Progenitor cell of endocrine pancreas (in vitro differentiated cells): ENCODE measurements around the gene JMJD1C. TPM values are rescaled to one million over a fixed set of nuclear protein-coding genes. Genes with fewer than 3 reads are reported as not detected.

Experiments used
- DNase-seq: peaks from one replicate; pipeline ENCODE4 v3.0.0; 2021; ENCODE audit warnings: low spot score; ENCODE audit not compliant: unreplicated experiment
- H3K27ac Mint-ChIP-seq: 2 replicates; pipeline ENCODE4 v1.8.0; 2021; ENCODE audit warnings: mild to moderate bottlenecking, moderate library complexity, mixed read lengths
- H3K27me3 Mint-ChIP-seq: 2 replicates; pipeline ENCODE4 v1.8.0; 2021; ENCODE audit warnings: mixed read lengths
- H3K36me3 Mint-ChIP-seq: 2 replicates; pipeline ENCODE4 v1.8.0; 2022; ENCODE audit warnings: mixed read lengths; ENCODE audit not compliant: insufficient read depth
- H3K4me1 Mint-ChIP-seq: 2 replicates; pipeline ENCODE4 v1.8.0; 2021; ENCODE audit warnings: low read depth, mixed read lengths
- H3K4me3 Mint-ChIP-seq: 2 replicates; pipeline ENCODE4 v1.8.0; 2021; ENCODE audit warnings: low read depth, mild to moderate bottlenecking, moderate library complexity, mixed read lengths
- H3K9me3 Mint-ChIP-seq: 2 replicates; pipeline ENCODE4 v1.8.0; 2021; ENCODE audit warnings: low read depth, mixed read lengths
- CTCF ChIP-seq: fragments of 200-600 bp; sonication (generic); IDR thresholded peaks from one replicate; pipeline ENCODE4 v1.5.0; 2021; ENCODE audit warnings: antibody characterized with exemption, mild to moderate bottlenecking; ENCODE audit not compliant: unreplicated experiment
- total RNA-seq: library from RNA; stranded (reverse); gene quantifications from 2 replicates; pipeline ENCODE4 v1.2.1, GENCODE V29; 2021

JMJD1C gene
- total RNA-seq, 1 donor from 2014 or later = 117 TPM

- H3K36me3 Mint-ChIP-seq = peaks cover 28% of the 10 kb centered on the region
- no peak for TF ChIP-seq CTCF
- DNase-seq = no peak
- no peaks in the 10 kb centered on the region for H3K27me3 Mint-ChIP-seq
- H3K4me1 Mint-ChIP-seq = peaks cover 4% of the 10 kb centered on the region
- H3K27ac Mint-ChIP-seq = no peak overlapping the region
- no peak overlapping the region for H3K4me3 Mint-ChIP-seq
- H3K9me3 Mint-ChIP-seq = peaks cover 10% of the 10 kb centered on the region
Observed at GRCh38 chr10:63246356-63246755, 219.4 kb downstream of the JMJD1C start.

GRCh38 chr10:63241841-63242281 lies 223.9 kb downstream of the JMJD1C start:
- peak overlapping the region; percentile 34 for H3K27ac Mint-ChIP-seq
- H3K4me1 Mint-ChIP-seq = peaks cover 10% of the 10 kb centered on the region
- TF ChIP-seq CTCF = no peak
- DNase-seq = no peak
- H3K36me3 Mint-ChIP-seq = peaks cover 22% of the 10 kb centered on the region
- no peaks in the 10 kb centered on the region for H3K27me3 Mint-ChIP-seq
- H3K4me3 Mint-ChIP-seq = no peak overlapping the region
- peaks cover 8% of the 10 kb centered on the region for H3K9me3 Mint-ChIP-seq

GRCh38 chr10:63240807-63241206 lies 225.0 kb downstream of the JMJD1C start:
- Mint-ChIP-seq H3K4me1 (peaks cover 10% of the 10 kb centered on the region), H3K27me3 (no peaks in the 10 kb centered on the region), H3K27ac (peak overlapping the region; percentile 34), H3K9me3 (peaks cover 3% of the 10 kb centered on the region), H3K4me3 (no peak overlapping the region), H3K36me3 (peaks cover 14% of the 10 kb centered on the region)
- no peak for TF ChIP-seq CTCF
- no peak for DNase-seq

GRCh38 chr10:63238501-63238900 lies 227.3 kb downstream of the JMJD1C start:
- Mint-ChIP-seq H3K9me3 (no peaks in the 10 kb centered on the region), H3K36me3 (peaks cover 4% of the 10 kb centered on the region), H3K4me3 (no peak overlapping the region), H3K27ac (peak overlapping the region; percentile 69), H3K27me3 (no peaks in the 10 kb centered on the region), H3K4me1 (peaks cover 10% of the 10 kb centered on the region)
- TF ChIP-seq CTCF = no peak
- DNase-seq = no peak

- Mint-ChIP-seq H3K4me1 (peaks cover 13% of the 10 kb centered on the region), H3K4me3 (no peak overlapping the region), H3K9me3 (no peaks in the 10 kb centered on the region), H3K27me3 (no peaks in the 10 kb centered on the region), H3K36me3 (peaks cover 3% of the 10 kb centered on the region), H3K27ac (peak overlapping the region; percentile 24)
- no peak for DNase-seq
- no peak for TF ChIP-seq CTCF
Observed at GRCh38 chr10:63237396-63237795, 228.4 kb downstream of the JMJD1C start.
